ENCODE results near the gene NIPAL3. TPM values are rescaled to one million over a fixed set of nuclear protein-coding genes. Genes with fewer than 3 reads are reported as not detected.

The NIPAL3 gene
- total RNA-seq, 1 experiment from 2014 or later, result 16.6 TPM

DNA sequence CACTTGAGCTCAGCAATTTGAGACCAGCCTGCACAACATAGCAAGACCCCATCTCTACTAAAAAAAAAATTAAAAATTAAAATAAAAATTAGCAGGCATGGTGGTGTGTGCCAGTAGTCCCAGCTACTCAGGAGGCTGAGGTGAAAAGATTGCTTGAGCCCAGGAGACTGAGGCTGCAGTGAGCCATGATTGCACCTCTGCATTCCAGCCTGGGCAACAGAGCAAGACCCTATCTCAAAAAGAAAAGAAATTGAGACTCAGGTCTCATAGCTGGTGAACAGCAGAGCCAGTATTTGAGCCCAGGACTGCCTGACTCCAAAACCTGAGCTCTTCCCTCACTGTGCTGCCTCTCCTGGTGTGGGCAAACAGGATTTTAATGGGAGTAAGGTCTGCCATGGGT, 58.6 kb downstream of the NIPAL3 start:
- no peak for DNase-seq (ENCODE audit: low read depth, low spot score)

More for the DNA sequence above, 58.6 kb downstream of the NIPAL3 start:
- intact Hi-C loops (cut with micrococcal nuclease), result no loop called here
- no peaks in the 10 kb centered on the region for H4K20me1 ChIP-seq (ENCODE audit: insufficient read depth)
- H3K79me2 ChIP-seq (ENCODE audit: insufficient read depth, low read length), result no peaks in the 10 kb centered on the region
- H2AFZ ChIP-seq (ENCODE audit: low read depth, low read length, poor library complexity, severe bottlenecking), result no peak overlapping the region
- H3K4me1 ChIP-seq (ENCODE audit: control insufficient read depth in 1 of 2, insufficient read depth in 2 of 2, low read length in 2 of 2), result no peaks in the 10 kb centered on the region
- CTCF ChIA-PET, result no interaction called here
- H3K27me3 ChIP-seq (ENCODE audit: insufficient read depth, low read length), result no peaks in the 10 kb centered on the region
- no peaks in the 10 kb centered on the region for H3K9me3 ChIP-seq (ENCODE audit: control insufficient read depth in 1 of 2, insufficient read depth in 1 of 2, low read depth in 1 of 2, low read length in 2 of 2)
- RAD21 ChIA-PET (ENCODE audit: low non-redundant PET in 1 of 2, low total read pairs in 2 of 2, uncharacterized antibody in 2 of 2, unreplicated experiment in 2 of 2), result no interaction called here
- no TSS peak for BruUV-seq (replicated peaks)
- H3K4me3 ChIP-seq (replicated peaks in 1 of 2; ENCODE audit: low read depth in 1 of 2, low read length in 2 of 2), result no peak overlapping the region
- no peak for ATAC-seq
- POLR2A ChIA-PET, result interaction anchor here (0.6 kb wide), 1 partner anchor 27 kb away, joined by 3 read pairs; no protein-coding TSS in a partner anchor
- no peaks in the 10 kb centered on the region for H3K9me2 ChIP-seq (ENCODE audit: insufficient read depth)
- no peak for TF ChIP-seq SRF (IDR thresholded peaks at IDR 0.05; ENCODE audit: low read depth)
- no peak for TF ChIP-seq SP1 (IDR thresholded peaks at IDR 0.05; ENCODE audit: low read depth)
- no peak for TF ChIP-seq ELF1 (IDR thresholded peaks at IDR 0.05; ENCODE audit: borderline replicate concordance, low read depth)
- TF ChIP-seq ATF3 (IDR thresholded peaks at IDR 0.05), result no peak
- TF ChIP-seq EGR1 (IDR thresholded peaks at IDR 0.05; ENCODE audit: low read depth), result no peak
- TF ChIP-seq, protein P1, sequence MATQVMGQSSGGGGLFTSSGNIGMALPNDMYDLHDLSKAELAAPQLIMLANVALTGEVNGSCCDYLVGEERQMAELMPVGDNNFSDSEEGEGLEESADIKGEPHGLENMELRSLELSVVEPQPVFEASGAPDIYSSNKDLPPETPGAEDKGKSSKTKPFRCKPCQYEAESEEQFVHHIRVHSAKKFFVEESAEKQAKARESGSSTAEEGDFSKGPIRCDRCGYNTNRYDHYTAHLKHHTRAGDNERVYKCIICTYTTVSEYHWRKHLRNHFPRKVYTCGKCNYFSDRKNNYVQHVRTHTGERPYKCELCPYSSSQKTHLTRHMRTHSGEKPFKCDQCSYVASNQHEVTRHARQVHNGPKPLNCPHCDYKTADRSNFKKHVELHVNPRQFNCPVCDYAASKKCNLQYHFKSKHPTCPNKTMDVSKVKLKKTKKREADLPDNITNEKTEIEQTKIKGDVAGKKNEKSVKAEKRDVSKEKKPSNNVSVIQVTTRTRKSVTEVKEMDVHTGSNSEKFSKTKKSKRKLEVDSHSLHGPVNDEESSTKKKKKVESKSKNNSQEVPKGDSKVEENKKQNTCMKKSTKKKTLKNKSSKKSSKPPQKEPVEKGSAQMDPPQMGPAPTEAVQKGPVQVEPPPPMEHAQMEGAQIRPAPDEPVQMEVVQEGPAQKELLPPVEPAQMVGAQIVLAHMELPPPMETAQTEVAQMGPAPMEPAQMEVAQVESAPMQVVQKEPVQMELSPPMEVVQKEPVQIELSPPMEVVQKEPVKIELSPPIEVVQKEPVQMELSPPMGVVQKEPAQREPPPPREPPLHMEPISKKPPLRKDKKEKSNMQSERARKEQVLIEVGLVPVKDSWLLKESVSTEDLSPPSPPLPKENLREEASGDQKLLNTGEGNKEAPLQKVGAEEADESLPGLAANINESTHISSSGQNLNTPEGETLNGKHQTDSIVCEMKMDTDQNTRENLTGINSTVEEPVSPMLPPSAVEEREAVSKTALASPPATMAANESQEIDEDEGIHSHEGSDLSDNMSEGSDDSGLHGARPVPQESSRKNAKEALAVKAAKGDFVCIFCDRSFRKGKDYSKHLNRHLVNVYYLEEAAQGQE (IDR thresholded peaks at IDR 0.05; ENCODE audit: low read depth), result no peak
- TF ChIP-seq YY1 (IDR thresholded peaks at IDR 0.05; ENCODE audit: extremely low read depth, insufficient replicate concordance, low read depth, low read length), result no peak
- TF ChIP-seq TCF7L2 (IDR thresholded peaks at IDR 0.05; ENCODE audit: borderline replicate concordance, extremely low read depth, insufficient read depth, insufficient read length), result no peak
- no peak for TF ChIP-seq POLR2AphosphoS5 (IDR thresholded peaks at IDR 0.05; ENCODE audit: low read depth, low read length)
- no peak for TF ChIP-seq ZBTB33 (IDR thresholded peaks at IDR 0.05; ENCODE audit: extremely low read depth, insufficient replicate concordance, low read length)
- no peak for TF ChIP-seq JUND (IDR thresholded peaks at IDR 0.05)
- H3K4me2 ChIP-seq (ENCODE audit: low read length), result no peak overlapping the region
- no peak overlapping the region for H3K27ac ChIP-seq (ENCODE audit: low read depth, low read length)
- no peak overlapping the region for H3K9ac ChIP-seq (ENCODE audit: low read length)
- no peaks in the 10 kb centered on the region for H3K36me3 ChIP-seq (ENCODE audit: control insufficient read depth in 1 of 2, insufficient read depth in 2 of 2, low read length in 2 of 2)

Data from HCT116 (cell line).